Epithelial cell of proximal tubule (primary cell): ENCODE measurements around the gene ADAT3. TPM values are rescaled to one million over a fixed set of nuclear protein-coding genes. Genes with fewer than 3 reads are reported as not detected.
"Not testable (repeated sequence)": the region's sequence is repeated elsewhere in the genome, so short reads cannot be mapped to it uniquely, and the experiment has no call there.

Experiments
- DNase-seq: peaks from one replicate; pipeline ENCODE4 v3.0.0-alpha.2; 2011; ENCODE audit warnings: low read depth
- H3K4me3 ChIP-seq: 2 replicates; pipeline ENCODE4 v1.5.1; 2011; ENCODE audit warnings: low read depth, mild to moderate bottlenecking, low read length
- total RNA-seq: library from RNA; depleted of rRNA; stranded (reverse); fragments of >200 nt; gene quantifications from 2 replicates; pipeline ENCODE4 v1.2.3, GENCODE V29; 2015
- TF ChIP-seq, protein P1 (sequence below): conservative IDR thresholded peaks from 2 replicates; pipeline ENCODE4 v1.5.1; 2012; ENCODE audit warnings: low read depth, mild to moderate bottlenecking, low read length

The ADAT3 gene
- total RNA-seq, 1 donor from 2014 or later = 10.3 TPM

DNA sequence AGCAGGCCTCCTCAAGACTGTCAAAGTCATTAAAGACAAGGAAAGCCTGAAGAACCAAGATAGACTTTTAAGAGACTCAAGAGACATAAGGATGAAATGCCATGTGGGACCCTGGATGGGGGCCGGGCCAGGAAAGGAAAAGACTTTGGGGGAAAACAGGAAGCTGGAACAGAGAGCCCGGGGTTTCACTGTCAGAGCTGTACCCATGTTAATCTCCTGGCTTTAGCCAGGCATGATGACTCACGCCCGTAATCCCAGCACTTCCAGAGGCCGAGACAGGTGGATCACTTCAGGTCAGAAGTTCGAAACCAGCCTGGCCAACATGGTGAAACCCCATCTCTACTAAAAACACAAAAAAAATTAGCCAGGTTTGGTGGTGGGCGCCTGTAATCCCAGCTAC, 36.2 kb upstream of the ADAT3 start:
- DNase-seq = no peak
- H3K4me3 ChIP-seq = no peak overlapping the region
- TF ChIP-seq, protein P1, sequence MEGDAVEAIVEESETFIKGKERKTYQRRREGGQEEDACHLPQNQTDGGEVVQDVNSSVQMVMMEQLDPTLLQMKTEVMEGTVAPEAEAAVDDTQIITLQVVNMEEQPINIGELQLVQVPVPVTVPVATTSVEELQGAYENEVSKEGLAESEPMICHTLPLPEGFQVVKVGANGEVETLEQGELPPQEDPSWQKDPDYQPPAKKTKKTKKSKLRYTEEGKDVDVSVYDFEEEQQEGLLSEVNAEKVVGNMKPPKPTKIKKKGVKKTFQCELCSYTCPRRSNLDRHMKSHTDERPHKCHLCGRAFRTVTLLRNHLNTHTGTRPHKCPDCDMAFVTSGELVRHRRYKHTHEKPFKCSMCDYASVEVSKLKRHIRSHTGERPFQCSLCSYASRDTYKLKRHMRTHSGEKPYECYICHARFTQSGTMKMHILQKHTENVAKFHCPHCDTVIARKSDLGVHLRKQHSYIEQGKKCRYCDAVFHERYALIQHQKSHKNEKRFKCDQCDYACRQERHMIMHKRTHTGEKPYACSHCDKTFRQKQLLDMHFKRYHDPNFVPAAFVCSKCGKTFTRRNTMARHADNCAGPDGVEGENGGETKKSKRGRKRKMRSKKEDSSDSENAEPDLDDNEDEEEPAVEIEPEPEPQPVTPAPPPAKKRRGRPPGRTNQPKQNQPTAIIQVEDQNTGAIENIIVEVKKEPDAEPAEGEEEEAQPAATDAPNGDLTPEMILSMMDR = no peak

DNA sequence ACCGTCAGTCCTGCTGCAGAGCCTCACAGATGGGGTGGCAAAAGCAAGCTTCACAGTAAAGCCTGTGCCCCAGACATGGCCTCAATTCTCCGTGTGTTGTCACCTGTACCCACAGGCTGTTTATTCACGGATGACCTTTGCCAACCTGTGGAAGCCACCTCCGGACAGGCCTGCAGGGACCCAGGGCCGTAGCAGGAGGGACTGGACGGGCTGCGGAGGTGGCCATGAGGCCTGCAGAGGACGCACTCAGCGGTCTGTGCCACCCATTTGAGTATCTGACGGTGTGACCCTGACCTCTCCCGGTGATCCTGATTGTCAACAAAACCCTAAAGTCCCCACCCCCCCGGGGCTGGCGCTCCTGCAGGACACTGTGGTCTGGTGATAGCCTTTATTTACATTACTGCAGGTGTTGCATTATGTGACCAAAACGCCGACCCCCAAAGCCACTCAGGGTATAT, 34.0 kb upstream of the ADAT3 start:
- H3K4me3 ChIP-seq = no peak overlapping the region
- no peak for DNase-seq
- TF ChIP-seq, protein P1 = no peak

DNA sequence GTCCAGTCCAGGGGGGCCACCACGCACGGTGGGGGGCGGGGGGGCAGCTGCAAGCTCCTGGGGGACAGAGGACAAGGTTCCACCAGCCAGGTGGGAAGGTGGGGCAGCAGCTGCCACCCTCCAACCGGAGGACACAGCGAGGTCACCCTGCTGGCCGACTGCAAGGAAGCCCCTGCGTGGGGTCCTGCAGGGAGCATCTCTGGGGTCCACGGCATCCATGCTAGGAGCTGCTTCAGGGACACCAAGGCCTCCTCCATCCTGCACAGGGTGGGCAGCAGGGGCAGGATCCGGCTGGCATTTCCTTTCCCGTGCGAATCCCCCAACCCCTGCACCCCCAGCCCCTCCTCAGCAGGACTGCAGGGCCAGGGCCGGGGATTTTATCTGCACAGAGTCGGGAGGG, 33.6 kb upstream of the ADAT3 start:
- DNase-seq = no peak
- TF ChIP-seq, protein P1 = no peak
- no peak overlapping the region for H3K4me3 ChIP-seq

DNA sequence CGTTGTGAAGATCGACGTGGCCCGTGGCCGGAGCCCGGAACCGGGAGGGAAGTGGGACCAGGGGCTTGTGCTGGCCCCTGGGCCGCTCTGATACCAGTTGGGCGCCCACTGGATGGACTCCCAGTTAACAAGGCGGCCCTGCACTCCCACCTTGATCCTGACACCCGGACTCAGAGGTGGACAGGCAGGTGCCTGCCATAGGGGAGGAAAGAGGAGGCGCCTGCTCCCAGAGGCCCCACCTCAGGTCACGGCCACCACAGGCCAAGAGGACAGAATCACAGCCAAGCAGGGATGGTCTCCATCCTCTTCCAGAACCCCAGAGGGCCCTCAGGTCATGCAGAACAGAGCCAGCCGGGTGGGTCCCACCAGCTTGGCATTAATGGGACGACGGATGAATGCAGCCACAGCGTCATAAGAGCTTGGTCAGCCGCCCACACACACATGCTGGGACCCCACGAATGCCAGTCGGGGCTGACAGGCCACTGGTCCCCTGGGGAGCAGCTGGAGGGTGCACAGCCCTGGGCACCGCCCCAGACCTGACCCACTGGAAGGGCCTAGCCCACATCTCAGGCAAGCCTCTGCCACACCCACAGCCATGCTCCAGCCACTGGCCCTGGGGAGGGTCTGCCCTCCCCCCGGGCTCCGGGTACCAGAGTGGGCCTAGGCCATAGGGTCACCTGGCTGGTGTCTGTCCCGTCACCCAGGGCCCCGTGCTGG, 32.2 kb upstream of the ADAT3 start:
- no peak for DNase-seq
- TF ChIP-seq, protein P1 = no peak
- H3K4me3 ChIP-seq = peak overlapping the region; percentile 99

DNA sequence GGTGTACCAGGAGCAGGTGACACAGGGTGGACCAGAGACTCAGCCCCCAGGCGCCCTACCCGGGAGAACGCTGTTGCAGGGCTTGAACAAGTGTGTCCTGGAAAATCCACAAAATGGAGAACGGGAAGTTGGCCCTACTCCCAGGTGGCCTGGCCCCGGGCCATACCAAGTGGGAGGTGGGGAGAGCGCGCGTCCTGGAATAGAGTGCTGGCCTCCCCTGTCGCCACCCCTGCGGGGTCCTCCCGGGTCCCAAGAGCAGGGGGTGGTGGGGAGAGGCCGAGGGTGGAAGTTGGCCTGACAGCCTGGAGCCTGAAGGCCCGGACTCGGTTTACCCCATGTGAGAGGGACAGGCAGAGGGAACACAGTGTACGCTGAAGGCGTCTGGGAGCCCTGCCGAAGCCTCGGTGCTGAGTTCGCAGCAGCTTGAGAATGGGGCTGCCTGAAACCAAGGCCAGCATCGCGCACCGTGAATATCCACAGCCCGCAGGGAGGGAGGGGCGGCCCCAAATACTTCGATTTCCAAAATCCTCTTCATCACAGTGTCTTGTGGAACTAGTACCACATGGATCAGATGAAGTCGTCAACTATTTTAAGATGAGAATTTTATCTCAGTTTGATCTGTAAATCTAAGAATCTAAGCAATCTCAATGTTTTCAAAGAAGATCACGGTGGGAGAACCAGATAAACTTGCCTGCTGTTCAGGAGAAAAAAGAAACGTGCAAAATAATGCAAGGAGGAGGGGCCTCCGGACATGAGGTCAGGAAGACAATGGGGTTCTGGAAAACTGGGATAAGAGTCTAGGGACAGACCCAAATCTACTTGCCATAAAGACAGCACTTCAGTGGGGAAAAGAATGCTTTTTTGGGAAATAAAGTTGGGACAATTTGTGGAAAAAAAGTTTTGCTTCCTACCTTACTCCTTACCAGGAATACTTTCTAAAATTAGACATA, 31.4 kb upstream of the ADAT3 start:
- TF ChIP-seq, protein P1 = no peak
- DNase-seq = no peak
- peak overlapping the region; percentile 99 for H3K4me3 ChIP-seq

DNA sequence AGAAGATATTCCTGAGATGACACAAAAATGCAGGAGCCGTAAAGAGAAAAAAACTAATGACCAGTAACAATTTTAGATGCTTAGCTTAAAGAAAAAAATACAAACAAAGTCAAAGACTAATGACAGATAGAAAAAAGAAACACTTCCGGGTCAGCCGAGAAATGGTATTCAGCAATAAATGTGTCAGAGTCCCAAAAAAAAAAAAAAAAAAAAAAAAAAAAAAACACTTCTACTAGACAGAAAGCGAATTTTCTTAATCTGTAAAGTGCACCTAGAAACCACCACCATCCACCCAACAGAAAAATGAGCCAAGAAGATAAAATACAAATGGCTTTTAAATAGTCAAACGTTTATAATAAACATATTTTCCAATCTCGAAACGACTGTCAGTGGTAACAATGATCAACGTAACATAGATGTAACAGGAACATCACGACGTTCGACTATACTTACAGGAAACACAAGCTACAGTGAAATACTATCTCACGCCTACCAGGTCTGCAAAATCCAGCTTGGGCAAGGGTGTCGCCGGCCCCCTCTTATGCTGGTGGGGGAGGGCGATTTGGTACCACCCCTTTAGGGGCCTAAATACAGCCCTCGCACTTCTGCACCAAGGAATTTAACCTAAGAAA, 30.5 kb upstream of the ADAT3 start:
- no peak for DNase-seq
- H3K4me3 ChIP-seq = peak overlapping the region; percentile 99
- TF ChIP-seq, protein P1 = no peak

DNA sequence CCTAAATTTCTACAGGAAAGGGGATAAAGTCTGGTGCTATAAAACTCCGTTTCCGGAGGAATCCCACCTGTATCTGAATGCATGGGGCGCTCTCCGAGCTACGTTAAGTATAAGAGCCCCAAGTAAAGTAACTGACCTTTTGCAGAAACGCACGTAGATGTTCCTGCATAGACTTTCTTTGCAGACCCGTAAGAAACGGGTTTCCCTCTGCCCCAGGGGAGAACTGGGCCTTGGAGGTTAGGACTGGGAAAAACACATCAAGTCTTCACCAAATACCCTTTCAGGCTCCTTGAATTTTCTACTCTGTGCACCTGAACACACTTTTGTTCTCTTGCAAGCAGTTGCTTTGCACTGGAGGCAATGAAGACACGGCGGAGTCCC, 29.9 kb upstream of the ADAT3 start:
- DNase-seq = not testable (repeated sequence)
- H3K4me3 ChIP-seq = peak overlapping the region; percentile 99
